ENCODE measurements around the gene LBHD2.
"Not testable (repeated sequence)": the region's sequence is repeated elsewhere in the genome, so short reads cannot be mapped to it uniquely, and the experiment has no call there.

LBHD2 gene

DNA sequence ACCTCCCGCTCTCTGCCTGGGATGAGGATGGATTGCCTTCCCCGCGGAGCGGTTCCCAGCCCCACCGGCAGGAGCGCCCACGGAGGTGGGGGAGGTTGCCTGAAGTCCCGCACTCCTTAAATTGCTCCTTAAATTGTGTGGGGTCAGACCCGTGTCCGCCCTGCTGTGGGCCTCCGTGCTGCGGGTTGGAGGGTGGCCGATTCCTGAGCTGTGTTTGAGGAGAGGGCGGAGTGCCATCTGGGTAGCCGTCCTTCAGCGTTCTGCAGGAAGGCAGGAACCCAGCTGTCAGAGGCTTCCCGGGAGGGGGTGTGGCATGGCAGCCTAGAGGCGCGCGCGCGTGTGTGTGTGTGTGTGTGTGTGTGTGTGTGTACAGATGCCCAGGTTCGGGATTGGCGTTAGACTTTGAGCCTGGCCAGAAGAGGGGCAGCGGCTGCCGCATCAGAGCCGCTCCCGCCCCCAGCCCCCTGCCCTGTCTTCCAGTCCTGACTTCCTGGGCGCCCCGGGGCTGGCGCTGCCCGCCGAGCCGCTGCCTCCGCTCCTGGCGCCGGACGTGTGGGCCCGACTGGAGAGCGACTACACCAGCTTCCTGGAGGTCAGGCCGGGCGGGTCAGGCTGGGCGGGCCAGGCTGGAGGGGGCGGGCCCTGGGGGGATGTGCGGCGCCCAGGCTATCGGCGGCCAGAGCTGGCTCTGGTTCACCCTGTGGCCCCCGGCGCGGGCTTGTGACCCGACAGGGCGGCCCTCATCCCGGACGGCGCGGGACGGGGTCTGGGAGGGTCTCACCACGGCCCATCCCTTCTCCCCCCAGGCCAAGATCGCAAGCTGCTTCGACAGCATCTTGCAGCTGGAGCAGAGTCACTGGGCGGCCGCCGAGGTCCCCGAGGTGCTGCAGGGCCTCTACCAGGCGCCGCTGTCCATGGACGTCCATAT is 19.7 kb downstream of the LBHD2 start:
- no peak overlapping the region for H3K4me3 ChIP-seq (ENCODE audit: low read depth, low read length)

DNA sequence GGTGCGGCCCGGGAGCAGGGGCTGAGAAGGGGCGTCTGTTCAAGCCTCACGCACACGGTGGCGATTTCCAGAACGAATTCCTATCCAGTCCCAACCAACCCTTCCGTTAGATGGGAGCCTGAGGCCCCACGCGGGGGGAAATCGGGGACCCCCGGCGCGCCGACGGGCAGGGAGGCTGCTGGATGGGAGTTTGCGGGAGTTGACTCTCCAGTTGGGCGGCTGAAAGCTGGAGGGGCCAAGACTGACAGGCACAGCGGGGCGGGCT is 20.3 kb downstream of the LBHD2 start:
- no peak overlapping the region for H3K4me3 ChIP-seq (ENCODE audit: low read depth, low read length)

DNA sequence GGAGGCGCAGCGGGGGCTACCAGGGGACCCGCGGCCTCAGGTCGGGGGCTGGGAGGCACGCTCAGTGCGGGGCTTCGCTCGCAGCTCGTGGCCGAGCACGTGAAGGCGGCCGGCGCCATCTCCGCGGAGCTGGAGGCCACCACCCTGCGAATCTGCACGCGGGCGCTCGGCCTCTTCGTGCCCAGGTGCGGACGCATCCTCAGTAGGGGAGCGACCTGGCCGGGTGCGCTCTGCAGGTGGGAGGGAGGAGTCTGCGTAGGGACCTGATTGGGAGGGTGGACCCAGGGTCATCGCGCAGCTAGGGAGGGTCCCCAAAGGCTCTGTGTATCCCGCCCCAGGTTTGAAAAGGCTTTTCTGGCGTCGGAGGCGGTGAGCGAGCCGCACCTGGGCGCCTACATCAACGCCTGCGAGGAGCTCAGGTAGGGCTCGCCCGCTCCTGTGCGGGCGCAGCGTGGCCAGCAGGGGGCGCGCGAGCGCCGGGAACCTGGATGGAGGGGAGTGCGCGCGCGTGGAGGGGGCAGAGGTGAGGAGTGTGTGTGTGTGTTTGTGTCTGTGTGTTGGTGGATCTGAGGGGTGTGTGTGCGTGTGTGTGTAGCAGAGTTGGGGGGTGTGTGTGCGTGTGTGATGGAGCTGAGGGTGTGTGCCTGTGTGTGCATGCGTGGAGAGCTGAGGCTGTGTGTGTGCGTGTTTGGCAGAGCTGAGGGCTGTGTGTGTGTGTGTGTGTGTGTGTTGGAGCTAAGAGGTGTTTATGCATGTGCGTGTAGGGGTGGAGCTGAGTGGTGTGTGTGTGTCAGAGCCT is 20.8 kb downstream of the LBHD2 start:
- no peak overlapping the region for H3K4me3 ChIP-seq (ENCODE audit: low read depth, low read length)

DNA sequence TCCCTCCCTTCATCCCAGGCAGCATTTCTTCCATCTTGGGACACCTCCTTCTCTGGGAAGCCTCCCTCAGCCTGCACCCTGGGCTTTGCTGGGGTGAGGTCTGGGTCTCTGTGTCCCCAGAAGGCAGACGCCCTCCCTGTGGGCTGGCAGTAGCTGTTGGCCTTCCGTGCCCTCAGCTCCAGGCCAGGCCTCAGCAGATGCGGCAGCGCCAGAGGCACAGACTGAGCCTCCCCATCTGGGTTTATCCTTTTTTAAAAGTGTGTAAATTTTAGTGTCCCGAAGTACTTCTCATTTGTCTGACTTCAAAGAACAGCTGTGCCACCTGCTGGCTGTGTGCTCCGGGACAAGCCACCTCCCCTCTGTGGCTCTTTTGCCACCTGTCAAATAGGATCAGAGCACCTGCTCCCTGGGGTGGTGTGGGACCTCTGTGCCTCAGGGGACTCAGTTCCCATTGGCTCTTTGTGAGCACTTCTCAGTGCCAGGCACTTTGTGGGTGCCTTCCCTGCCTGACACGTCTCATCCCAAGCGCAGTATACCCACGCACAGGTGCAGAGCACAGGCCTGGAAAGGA is 21.7 kb downstream of the LBHD2 start:
- H3K4me3 ChIP-seq (ENCODE audit: low read depth, low read length) = no peak overlapping the region

DNA sequence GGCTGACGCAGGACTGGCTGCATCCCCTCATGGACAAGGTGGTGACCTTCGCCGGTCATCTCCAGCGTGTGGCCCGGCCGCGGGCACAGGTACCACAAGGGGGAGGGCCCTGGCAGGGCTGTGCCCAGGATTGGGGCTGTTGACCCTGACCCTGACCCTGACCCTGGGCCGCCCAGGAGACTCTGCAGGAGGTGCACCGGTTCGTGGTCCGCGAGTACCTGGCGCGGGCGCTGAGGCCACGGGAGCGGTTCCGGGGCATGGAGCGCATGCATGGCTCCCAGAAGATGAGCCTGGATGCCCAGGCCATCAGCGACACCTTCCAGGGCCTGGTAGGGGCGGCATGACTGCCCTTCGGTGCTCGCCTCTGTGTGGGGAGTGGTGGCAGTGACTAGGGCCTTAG is 23.4 kb downstream of the LBHD2 start:
- H3K4me3 ChIP-seq (ENCODE audit: low read depth, low read length) = no peak overlapping the region

DNA sequence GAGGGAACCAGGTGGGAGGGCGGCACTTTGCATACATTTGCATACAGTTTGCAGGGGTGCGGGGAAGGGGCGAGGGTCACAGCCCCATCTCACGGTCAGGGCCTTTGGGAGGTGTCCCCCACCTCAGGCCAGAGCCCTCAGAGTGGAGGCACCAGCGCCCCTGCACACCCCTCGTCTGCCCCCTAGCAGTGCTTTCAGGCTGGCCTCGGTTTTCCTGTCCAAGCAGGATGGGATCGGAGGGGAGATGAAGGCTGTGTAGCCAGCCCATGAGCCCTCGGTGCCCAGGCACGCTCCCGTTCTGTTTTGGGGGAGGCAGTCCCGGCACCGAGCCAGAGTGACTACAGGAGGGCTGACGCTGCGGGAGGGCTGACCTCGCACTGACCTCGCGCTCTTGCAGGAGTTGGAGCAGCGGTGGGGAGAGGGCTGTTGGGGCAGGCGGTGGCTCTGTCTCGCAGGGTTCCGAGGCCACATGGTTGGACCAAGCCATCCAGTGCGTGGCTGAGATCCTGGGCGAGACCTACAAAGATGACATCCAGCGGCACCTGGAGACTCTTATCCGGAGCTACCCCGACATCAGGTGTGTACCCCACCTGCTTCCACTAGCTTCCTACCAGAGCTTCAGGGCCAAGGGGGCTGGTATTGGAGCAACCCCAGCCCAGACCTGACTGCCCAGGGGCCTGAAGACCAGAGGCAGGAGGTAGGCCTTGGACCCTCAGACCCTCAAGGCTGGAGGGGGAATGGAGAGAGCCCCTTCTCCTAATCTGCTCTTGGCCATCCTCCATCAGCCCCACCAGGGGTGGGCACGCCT is 24.1 kb downstream of the LBHD2 start:
- H3K4me3 ChIP-seq (ENCODE audit: low read depth, low read length) = no peak overlapping the region

DNA sequence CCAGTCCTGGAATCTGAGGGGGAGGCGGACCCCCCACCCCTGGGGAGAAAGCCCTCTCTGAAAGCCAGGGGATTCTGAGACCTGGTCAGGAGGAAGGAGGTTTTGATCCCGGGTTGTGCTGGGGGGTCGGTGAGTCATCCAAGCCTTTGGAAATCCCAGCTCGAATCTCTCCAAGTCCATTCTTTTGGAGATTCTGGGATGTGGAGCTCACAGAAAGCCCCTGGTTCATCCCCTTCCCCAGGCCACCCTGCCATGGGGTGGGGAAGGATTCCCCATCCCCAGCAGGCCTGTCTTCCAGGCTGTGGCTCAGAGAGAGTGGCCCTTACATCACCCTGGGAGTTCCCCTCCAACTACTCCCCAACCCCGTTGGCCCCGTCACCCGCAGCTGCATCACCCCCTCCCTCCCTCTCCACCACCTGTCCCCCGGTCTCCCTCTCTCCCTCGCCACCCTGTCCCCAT is 24.8 kb downstream of the LBHD2 start:
- no peak overlapping the region for H3K4me3 ChIP-seq (ENCODE audit: low read depth, low read length)

DNA sequence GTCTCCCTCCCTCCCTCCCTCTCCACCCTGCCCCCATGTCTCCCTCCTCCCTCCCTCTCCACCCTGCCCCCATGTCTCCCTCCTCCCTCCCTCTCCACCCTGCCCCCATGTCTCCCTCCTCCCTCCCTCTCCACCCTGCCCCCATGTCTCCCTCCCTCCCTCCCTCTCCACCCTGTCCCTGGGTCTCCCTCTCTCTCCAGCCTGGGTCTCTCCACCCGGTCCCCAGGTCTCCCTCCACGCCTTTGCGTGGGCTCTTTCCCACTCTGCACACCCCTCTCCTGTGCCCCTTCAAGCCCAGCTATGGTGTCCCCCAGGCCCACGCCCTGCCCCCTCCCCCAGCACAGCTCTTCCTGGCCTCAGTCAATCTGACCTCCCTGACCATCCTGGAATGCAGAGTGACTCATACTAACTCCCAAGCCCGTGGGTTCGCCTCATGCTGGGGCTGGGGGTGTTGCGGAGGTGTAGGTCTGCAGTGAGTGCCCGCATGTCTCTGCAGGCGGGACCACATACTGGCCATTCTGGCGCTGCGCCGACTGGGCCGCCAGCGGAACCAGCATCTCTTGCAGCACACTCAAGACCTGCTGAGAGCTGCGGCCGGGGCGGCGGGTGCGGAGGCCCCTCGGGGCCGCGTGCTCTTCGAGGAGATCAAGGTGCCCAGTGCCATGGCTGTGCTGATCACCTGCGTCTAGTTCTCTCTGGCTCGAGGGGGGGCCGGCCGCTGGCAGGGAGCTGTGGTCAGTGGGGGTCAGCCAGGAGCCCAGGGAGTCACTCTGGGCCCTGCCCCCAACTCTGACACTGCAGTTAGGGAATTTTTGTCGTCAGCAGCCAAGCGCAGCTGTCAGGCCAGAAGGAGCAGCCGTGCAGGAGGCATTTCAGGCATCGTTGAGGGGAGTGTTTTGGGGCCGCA is 25.8 kb downstream of the LBHD2 start:
- no peak overlapping the region for H3K4me3 ChIP-seq (ENCODE audit: low read depth, low read length)

DNA sequence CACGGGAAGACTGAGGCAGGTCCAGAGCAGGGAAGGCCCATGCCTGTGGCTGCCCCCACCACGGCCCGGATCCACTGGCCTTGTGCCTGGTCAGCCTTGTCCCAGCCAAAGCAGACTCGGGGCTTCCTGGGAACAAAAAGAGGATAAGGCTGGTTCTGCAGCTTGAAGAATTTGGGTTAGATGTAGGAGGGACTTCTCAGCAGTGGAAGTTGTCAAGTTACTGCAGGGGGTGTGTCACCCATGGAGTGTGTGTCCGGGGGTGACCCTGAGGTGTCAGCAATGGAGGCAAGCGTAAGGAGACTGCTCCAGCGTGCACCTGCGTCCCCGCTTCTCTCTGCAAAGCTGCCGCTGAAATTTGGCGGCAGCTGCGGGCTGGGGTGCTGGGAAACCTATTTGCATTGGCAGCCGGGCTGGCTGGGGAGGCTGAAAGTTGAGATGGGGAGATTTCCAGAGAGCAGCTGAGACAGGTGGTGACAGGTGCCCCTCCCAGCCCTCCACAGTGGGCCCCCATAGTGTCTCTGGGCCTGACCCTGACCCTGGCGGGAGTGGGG is 26.7 kb downstream of the LBHD2 start:
- no peak overlapping the region for H3K4me3 ChIP-seq (ENCODE audit: low read depth, low read length)

DNA sequence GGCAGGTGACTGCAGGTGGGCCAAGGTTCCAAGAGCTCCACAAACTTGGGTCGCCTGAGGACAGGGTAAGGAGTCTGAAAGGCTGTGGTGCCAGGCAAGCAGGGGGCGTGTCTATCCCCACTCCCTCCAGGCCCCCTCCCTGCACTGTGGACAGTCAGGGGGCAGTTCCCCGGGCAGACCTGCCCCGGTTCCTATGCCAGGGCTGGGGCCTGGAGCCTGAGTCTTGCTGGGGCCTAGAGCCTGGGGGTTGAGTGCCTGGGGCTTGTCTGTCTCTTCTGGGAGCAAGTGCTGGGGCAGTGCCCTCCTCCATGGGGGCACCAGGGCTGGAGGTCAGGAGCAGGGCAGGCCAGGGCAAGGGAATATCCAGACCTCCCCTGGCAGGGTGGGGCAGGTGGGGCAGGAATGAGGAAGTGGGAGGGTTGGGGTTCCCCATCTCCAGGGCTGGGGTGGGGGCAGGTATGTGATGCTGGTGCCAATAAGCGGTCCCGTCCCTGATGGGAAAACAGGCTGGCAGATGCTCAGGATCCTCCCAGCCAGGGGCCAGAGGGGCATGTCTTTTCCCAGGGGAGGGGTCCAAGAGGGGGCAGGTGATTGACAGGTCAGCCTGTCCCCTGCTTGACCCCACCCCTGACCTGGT is 27.3 kb downstream of the LBHD2 start:
- H3K4me3 ChIP-seq (ENCODE audit: low read depth, low read length) = no peak overlapping the region

DNA sequence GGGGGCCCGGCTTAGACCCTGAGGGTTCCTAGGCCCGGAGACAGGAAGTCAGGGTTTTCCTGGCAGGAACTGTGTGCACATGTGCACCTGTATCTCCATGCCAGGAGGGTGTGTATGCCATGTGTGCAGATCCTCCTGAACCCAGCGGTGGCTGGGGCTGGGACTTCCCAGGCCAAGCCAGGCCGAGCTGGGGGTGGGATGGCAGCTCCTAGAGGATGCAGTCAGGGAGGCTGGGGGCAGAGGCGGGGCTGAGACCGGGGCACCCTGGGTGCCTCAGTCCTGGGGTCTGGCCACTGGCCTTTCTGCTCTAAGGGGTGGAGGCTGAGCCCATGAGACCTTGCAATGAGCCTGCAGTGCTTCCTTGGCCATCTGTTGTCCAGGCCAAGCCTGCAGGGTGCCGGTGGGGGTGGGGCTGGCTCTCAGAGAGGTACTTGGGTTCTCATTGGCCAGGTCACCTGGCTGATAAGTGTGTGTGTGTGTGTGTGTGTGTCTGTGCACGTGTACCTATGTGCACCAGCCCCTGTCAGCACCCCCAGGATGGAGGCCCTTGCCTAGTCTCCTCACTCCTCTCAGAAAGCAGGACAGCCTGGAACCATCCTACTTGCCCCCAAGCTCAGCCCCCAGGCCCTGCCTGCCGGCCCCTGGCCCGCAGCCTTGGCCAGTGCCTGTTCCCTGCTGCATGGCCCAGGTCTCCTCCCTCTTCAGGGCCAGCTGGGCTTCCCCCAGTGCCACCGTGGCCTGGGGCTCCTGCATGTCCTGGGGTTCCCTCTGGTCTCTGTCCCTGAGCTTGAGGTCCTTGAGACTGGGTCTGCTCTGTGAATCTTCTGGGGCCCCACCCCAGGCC is 28.6 kb downstream of the LBHD2 start:
- no peak overlapping the region for H3K4me3 ChIP-seq (ENCODE audit: low read depth, low read length)

DNA sequence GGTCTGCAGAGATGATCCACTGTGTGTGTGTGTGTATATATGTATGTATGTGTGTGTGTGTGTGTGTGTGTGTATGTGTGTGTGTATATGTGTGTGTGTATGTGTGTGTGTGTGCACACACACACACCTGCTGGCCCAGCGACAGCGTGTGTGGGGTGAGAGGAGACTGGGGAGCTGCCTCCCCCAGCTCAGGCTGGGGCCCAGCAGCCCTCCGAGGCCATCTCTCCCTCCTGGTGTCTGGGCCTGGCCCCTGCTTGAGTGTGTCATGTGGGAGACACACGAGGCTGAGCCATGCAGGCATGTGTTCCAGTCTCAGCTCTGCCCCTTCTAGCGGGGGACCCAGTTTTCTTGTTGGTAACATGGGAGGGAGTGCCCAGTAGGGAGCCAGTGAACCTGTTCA is 29.3 kb downstream of the LBHD2 start:
- H3K4me3 ChIP-seq (ENCODE audit: low read depth, low read length) = no peak overlapping the region

DNA sequence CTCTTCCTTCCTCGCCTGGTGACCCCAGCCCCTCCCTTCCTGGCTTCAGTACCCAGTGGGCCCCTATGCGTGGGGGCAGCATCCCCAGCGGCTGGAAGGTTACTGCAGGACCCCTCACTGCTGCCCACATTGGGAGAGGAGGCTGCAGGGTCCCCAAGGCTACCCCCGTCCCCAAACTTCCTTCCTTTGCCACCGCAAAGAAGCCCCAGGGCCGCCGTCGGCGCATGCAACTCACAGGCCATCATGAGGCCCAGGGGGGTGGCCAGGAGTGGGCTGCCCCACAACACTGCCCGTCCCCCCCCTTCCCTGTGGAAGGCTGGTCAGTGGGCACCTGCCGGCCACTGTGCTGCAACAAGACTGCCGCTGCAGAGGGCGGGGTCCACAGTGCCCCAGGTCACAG is 29.8 kb downstream of the LBHD2 start:
- no peak overlapping the region for H3K4me3 ChIP-seq (ENCODE audit: low read depth, low read length)

DNA sequence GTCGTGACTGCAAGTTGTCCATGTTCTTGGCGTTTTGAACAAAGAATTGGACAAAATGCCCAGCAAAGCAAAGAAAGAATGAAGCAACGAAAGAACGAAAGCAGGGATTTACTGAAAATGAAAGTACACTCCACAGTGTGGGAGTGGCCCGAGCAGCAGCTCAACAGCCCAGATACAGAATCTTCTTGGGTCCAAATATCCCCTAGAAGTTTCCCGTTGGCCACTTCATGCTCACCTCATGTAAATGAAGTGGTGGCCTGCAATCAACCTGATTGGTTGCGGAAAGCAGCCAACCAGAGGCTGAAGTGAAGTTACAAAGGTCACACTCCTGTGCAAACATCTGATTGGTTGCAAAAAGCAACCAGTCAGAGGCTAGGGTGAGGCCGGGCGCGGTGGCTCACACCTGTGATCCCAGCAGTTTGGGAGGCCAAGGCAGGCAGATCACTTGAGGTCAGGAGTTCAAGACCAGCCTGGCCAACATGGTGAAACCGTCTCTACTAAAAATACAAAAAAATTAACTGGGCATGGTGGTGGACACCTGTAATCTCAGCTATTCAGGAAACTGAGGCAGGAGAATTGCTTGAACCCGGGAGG is 31.2 kb downstream of the LBHD2 start:
- not testable (repeated sequence) for H3K4me3 ChIP-seq (ENCODE audit: low read depth, low read length)

DNA sequence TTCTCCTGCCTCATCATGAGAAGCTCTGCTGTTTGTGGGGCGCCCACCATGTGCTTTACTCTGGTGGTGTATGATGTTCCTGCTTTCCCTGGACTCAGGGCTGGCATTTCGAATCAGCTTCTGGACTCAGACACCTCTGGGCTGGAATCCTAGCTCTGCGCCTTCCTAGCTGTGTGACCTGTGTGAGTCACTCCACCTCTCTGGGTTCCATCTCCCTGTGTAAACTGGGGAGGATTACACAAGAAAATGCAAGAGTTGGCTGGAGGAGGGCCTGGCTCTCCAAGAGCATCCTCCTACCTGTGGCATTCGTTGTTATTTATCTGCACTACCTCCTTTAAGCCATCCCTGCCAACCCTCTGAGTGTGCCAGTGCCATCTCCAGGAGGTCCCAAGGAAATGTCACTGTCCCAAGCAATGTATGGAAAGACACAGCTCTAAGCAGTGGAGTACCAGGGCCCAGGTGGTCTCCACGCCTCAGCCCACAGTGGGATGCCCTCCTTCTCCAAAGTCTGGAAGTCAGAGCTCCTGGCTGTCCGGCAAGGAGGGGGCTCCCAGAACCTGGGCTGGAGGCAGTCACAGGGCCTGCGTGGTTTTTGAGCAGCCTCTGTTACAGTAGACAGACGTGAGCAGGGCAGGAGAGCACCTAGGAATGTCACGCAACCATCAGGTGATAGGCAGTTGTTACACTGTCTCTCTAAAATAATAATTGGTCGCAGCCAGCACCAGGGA is 32.0 kb downstream of the LBHD2 start:
- H3K4me3 ChIP-seq (ENCODE audit: low read depth, low read length) = no peak overlapping the region

DNA sequence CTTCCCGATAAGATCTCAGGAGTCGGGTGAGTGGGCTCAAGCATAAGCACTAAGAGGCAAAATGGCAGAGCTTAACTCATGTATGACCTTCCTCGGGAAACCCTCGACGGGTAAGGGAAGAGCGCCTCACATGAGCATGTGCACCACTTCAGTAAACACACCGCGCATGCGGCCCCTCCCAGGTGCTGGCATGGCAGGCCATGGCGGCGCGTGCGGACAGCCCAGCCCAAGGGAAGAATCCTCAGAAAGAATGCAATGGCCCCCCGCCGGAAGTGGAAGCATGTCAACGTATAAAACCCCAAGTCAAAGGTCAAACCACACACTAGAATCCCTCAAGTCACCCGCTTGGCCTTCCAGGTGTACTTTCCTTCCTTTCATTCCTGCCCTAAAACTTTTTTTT is 32.6 kb downstream of the LBHD2 start:
- H3K4me3 ChIP-seq (ENCODE audit: low read depth, low read length) = no peak overlapping the region

DNA sequence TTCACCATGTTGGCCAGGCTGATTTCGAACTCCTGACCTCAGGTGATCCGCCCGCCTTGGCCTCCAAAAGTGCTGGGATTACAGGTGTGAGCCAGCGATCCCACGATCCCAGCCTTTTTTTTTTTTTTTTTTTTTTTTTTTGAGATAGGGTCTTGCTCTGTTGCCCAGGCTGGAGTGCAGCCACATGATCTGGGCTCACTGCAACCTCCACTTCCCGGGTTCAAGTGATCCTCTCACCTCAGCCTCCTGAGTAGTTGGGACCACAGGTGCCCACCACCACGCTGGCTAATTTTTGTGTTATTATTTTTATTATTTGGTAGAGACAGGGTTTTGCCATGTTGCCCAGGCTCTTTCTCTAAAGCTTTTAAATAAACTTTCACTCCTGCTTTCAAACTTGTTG is 33.5 kb downstream of the LBHD2 start:
- not testable (repeated sequence) for H3K4me3 ChIP-seq (ENCODE audit: low read depth, low read length)
